HepG2 (cell line): ENCODE results near the gene GSC2. TPM values are rescaled to one million over a fixed set of nuclear protein-coding genes. Genes with fewer than 3 reads are reported as not detected.
A peak's percentile ranks its signal among the peaks of the same experiment; 100 is the strongest.

Experiments used
- HES4 ChIP-seq: sonication (generic); formaldehyde crosslinking; IDR thresholded peaks from 2 replicates; pipeline ENCODE4 v1.9.0; 2021; ENCODE audit warnings: mild to moderate bottlenecking, missing genetic modification reagents, borderline replicate concordance
- HNF4A ChIP-seq: sonication (generic); formaldehyde crosslinking; IDR thresholded peaks from 2 replicates; pipeline ENCODE4 v1.4.0; 2020; ENCODE audit warnings: missing genetic modification reagents
- KDM2A ChIP-seq: sonication (generic); formaldehyde crosslinking; IDR thresholded peaks from 2 replicates; pipeline ENCODE4 v1.4.0; 2020; ENCODE audit warnings: low read depth, missing genetic modification reagents, borderline replicate concordance
- PHF21A ChIP-seq: sonication (generic); formaldehyde crosslinking; IDR thresholded peaks from 2 replicates; pipeline ENCODE4 v1.5.0; 2020; ENCODE audit warnings: mild to moderate bottlenecking, missing genetic modification reagents
- PHF5A ChIP-seq: IDR thresholded peaks from one replicate; pipeline ENCODE4 v1.6.1; 2018; ENCODE audit warnings: low read depth, missing genetic modification reagents; ENCODE audit not compliant: unreplicated experiment
- SNAPC2 ChIP-seq: sonication (generic); formaldehyde crosslinking; IDR thresholded peaks from 2 replicates; pipeline ENCODE4 v1.8.1; 2022; ENCODE audit warnings: mild to moderate bottlenecking, missing genetic modification reagents
- ZBED4 ChIP-seq: sonication (generic); formaldehyde crosslinking; IDR thresholded peaks from 2 replicates; pipeline ENCODE4 v1.4.0; 2020; ENCODE audit warnings: missing genetic modification reagents, borderline replicate concordance
- ZMYM4 ChIP-seq: sonication (generic); formaldehyde crosslinking; IDR thresholded peaks from 2 replicates; pipeline ENCODE4 v1.8.1; 2023; ENCODE audit warnings: mild to moderate bottlenecking, missing genetic modification reagents
- ZNF207 ChIP-seq: fragments of 450-650 bp; IDR thresholded peaks from 2 replicates; pipeline ENCODE4 v1.6.1; 2016; ENCODE audit warnings: antibody characterized with exemption, borderline replicate concordance
- ZNF274 ChIP-seq: sonication (generic); formaldehyde crosslinking; IDR thresholded peaks from 2 replicates; pipeline ENCODE4 v1.5.1; 2020; ENCODE audit warnings: mild to moderate bottlenecking, missing genetic modification reagents
- ZNF558 ChIP-seq: sonication (generic); formaldehyde crosslinking; IDR thresholded peaks from 2 replicates; pipeline ENCODE4 v1.9.0; 2022; ENCODE audit warnings: mild to moderate bottlenecking, missing genetic modification reagents, borderline replicate concordance
- ZNF598 ChIP-seq: sonication (generic); formaldehyde crosslinking; IDR thresholded peaks from 2 replicates; pipeline ENCODE4 v1.5.1; 2020; ENCODE audit warnings: mild to moderate bottlenecking, missing genetic modification reagents, borderline replicate concordance
- ZSCAN31 ChIP-seq: sonication (generic); formaldehyde crosslinking; IDR thresholded peaks from 2 replicates; pipeline ENCODE4 v1.5.0; 2020; ENCODE audit warnings: low read depth, mild to moderate bottlenecking, missing genetic modification reagents
- polyA plus RNA-seq, 8 experiments: library from polyadenylated mRNA; depleted of rRNA in 3 of 8; stranded (reverse) in 7 of 8; unstranded in 1 of 8; fragments of >200 nt; fragmentation: Illumina TruSeq in 4 of 8; extraction: Trizol in 4 of 8; gene quantifications; 2 replicates each; pipeline versions ENCODE4 v1.2.1 to v1.2.3, GENCODE V29; 2011 to 2016; ENCODE audit warnings: low read depth in 4 of 8, missing spikeins in 1 of 8, mixed read lengths in 1 of 8; ENCODE audit not compliant: insufficient read depth in 1 of 8
- total RNA-seq, 5 experiments: library from RNA; depleted of rRNA; stranded (reverse); fragments of >200 nt; fragmentation: Illumina TruSeq; extraction: Trizol; gene quantifications; 2 replicates each; pipeline ENCODE4 v1.2.3, GENCODE V29; 2016; ENCODE audit warnings: low read depth in 1 of 5
- TF ChIP-seq, protein P1 (sequence below): sonication (generic); formaldehyde crosslinking; IDR thresholded peaks from 2 replicates; pipeline ENCODE4 v1.4.0; 2020; ENCODE audit warnings: mild to moderate bottlenecking, missing genetic modification reagents
- TF ChIP-seq, protein P2 (sequence below): sonication (generic); formaldehyde crosslinking; IDR thresholded peaks from 2 replicates; pipeline ENCODE4 v1.5.0; 2020; ENCODE audit warnings: missing genetic modification reagents, mild to moderate bottlenecking, borderline replicate concordance

The GSC2 gene
- total and polyA plus RNA-seq, 2 of the 13 experiments (the other 11 are each of a cell fraction or from before 2014, with no cell fraction given): not detected

GRCh38 chr22:19178657-19179496 is 28.8 kb upstream of the GSC2 start, which contains the start of gene SLC25A1 (continued):
- TF ChIP-seq, protein P1, sequence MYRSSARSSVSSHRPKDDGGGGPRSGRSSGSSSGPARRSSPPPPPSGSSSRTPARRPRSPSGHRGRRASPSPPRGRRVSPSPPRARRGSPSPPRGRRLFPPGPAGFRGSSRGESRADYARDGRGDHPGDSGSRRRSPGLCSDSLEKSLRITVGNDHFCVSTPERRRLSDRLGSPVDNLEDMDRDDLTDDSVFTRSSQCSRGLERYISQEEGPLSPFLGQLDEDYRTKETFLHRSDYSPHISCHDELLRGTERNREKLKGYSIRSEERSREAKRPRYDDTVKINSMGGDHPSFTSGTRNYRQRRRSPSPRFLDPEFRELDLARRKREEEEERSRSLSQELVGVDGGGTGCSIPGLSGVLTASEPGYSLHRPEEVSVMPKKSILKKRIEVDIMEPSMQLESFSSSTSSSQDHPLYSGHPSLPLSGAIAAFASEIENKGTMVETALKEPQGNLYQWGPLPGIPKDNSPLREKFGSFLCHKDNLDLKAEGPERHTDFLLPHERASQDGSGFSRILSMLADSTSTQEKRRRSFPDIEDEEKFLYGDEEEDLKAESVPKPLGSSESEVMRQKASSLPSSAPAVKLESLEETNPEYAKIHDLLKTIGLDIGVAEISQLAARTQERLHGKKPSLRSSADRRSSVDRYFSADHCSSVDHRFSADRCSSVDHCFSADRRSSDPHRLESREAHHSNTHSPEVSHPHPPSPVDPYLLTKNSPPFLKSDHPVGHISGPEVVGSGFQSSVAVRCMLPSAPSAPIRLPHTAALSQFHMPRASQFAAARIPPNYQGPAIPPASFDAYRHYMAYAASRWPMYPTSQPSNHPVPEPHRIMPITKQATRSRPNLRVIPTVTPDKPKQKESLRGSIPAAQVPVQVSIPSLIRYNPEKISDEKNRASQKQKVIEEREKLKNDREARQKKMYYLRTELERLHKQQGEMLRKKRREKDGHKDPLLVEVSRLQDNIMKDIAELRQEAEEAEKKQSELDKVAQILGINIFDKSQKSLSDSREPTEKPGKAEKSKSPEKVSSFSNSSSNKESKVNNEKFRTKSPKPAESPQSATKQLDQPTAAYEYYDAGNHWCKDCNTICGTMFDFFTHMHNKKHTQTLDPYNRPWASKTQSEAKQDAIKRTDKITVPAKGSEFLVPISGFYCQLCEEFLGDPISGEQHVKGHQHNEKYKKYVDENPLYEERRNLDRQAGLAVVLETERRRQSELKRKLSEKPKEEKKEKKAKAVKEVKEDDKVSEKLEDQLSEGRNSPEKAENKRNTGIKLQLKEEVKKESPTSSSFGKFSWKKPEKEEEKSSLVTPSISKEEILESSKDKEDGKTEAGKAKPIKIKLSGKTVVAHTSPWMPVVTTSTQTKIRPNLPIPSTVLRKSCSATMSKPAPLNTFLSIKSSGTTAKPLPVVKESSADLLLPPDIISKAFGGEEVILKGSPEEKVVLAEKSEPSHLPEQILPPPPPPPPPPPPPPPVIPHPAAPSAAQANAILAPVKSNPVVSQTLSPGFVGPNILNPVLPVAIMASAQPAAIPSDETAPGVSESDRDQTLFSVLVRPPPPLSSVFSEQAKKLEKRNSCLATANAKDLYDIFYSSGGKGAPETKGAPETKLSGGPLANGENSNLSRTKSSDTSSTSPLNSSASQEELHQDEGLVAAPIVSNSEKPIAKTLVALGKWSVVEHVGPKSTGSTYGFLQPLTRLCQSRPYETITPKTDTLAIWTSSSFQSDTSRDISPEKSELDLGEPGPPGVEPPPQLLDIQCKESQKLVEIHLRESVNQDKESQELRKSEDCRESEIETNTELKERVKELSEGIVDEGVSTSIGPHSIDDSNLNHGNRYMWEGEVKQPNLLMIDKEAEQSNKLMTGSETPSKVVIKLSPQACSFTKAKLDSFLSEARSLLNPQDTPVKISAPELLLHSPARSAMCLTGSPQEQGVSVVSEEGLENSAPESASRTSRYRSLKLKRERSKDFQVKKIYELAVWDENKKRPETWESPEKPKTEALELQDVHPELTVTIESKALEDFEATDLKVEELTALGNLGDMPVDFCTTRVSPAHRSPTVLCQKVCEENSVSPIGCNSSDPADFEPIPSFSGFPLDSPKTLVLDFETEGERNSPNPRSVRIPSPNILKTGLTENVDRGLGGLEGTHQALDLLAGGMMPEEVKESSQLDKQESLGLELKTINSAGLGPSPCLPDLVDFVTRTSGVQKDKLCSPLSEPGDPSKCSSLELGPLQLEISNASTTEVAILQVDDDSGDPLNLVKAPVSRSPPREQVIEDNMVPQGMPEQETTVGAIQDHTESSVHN: no peak
- peak; percentile 84 for TF ChIP-seq KDM2A (CRISPR knock-in tag)
- peak; percentile 78 for TF ChIP-seq HNF4A
- TF ChIP-seq, protein P2, sequence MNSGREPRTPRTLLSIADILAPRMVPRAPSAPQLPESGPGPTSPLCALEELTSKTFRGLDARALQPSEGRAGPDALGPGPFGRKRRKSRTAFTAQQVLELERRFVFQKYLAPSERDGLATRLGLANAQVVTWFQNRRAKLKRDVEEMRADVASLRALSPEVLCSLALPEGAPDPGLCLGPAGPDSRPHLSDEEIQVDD: no peak; the same call in 1 of the 2 replicates
- TF ChIP-seq SNAPC2 (CRISPR knock-in tag): no peak
- peak; percentile 69; the same call in 1 of the 2 replicates for TF ChIP-seq ZBED4
- TF ChIP-seq ZNF207: no peak
- TF ChIP-seq ZNF274: peak; percentile 35; the same call in 1 of the 2 replicates
- no peak for TF ChIP-seq PHF5A
- peak; percentile 36; the same call in 1 of the 2 replicates for TF ChIP-seq PHF21A (CRISPR knock-in tag)
- peak; percentile 26 for TF ChIP-seq ZMYM4 (CRISPR knock-in tag)
- TF ChIP-seq ZNF558 (CRISPR knock-in tag): no peak
- TF ChIP-seq ZNF598 (CRISPR knock-in tag): no peak; the same call in 1 of the 2 replicates
- peak; percentile 85; the same call in 1 of the 2 replicates for TF ChIP-seq HES4 (CRISPR knock-in tag)
- TF ChIP-seq ZSCAN31: peak; percentile 62; the same call in 1 of the 2 replicates
